ENCODE data around the gene P2RX5.

The P2RX5 gene

GRCh38 chr17:3665834-3666233, 30.1 kb downstream of the P2RX5 start:
- H3K4me3 ChIP-seq (ENCODE audit: low read depth in 1 of 2, low read length in 1 of 2), result no peak overlapping the region
- TF ChIP-seq CTCF (IDR thresholded peaks at IDR 0.05), result no peak

DNA sequence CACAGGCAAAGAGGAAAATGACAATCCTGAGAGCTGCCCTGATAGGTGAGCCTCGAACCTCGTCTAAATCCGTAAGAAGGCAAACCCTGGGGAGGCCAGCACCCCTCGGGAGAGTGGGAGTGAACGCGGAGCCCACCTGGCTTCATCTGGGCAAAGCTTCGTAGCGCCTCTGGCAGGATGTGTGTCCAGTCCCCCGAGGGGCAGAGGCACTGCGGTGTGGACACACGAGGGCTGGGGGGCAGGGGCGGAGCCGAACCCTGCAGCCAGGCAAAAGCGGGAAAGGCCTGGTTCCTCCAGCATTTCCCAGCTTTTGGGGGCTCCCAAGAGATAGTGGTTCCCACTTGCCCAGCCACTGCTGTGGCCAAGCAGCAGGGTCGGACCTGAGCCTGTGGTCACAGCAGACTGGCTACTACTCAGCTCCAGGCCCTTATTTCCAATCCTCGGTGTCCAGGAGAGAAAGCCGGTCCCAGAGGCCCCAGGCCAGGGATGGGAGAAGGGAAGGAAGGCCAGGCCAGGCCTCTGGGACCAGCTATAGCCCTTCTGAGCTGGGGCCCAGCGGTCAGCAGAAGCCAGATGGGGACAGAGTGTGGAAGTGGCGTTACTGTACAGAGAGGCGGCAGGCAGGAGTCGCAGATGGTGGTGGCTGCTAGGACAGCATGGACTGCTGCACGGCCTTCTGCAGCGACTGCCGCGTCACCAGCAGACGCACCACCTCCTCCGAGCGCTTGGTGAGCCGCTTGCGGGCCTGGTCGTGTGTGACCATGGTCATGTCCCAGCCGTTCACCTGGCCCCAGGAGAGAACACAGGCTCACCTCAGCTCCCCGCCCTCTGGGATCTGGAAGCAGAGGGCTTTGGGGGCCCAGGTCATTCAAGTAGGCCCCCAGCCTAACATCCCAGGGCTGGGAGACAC, 32.6 kb downstream of the P2RX5 start:
- Histone ChIP-seq H3K27me3 (no peaks in the 10 kb centered on the region), H3K4me1 (ENCODE audit: control insufficient read depth in 1 of 2, insufficient read depth in 1 of 2, low read depth in 1 of 2, low read length in 1 of 2) (peaks cover 8 to 11% of the 10 kb centered on the region in 2 experiments), H3K36me3 (peaks cover 25% of the 10 kb centered on the region), H3K4me3 (ENCODE audit: low read depth in 1 of 2, low read length in 1 of 2) (no peak overlapping the region), H3K9me3 (no peaks in the 10 kb centered on the region), H3K27ac (no peak overlapping the region)
- no peak for TF ChIP-seq CTCF (IDR thresholded peaks at IDR 0.05)

More at GRCh38 chr17:3665834-3666233, 30.1 kb downstream of the P2RX5 start:
- Histone ChIP-seq H3K36me3 (peaks cover 11% of the 10 kb centered on the region), H3K9me3 (no peaks in the 10 kb centered on the region), H3K27me3 (no peaks in the 10 kb centered on the region), H3K4me1 (ENCODE audit: control insufficient read depth in 1 of 2, insufficient read depth in 1 of 2, low read depth in 1 of 2, low read length in 1 of 2) (peaks cover 15 to 21% of the 10 kb centered on the region in 2 experiments), H3K27ac (no peak overlapping the region)

DNA sequence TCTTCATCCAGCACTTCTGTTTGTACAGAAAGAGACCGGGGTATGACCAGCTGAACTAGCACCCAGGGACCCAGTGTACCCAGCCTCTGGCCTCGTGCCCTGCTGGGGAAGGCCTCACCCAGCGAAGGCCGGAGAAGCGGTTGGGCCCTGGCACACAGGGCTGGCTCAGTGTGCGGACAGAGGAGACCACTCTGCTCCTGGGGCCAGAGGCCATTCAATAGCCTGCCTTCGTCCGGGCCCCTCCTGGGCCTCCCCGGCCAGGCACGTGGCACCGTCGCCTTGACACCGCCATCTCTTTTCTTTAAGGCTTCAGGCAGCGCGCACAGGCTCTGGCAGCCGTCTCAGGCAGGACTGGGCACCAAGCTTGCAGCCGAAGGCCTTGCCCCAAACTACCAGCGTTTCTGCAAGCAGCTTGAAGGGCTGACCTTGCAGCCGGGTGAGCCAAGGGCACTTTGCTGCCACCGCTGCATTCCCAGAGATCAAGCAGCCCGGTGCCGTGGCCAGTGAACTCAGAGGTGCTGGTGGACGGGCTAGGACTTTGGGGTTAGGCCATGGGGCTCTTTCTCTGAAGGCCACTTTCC, 35.6 kb downstream of the P2RX5 start:
- TF ChIP-seq CTCF (IDR thresholded peaks at IDR 0.05), result no peak
- H3K27me3 ChIP-seq, result no peaks in the 10 kb centered on the region
- peaks cover 34% of the 10 kb centered on the region for H3K36me3 ChIP-seq
- H3K9me3 ChIP-seq, result no peaks in the 10 kb centered on the region
- H3K4me3 ChIP-seq (ENCODE audit: low read depth in 1 of 2, low read length in 1 of 2), result no peak overlapping the region
- no peaks in the 10 kb centered on the region for H3K4me1 ChIP-seq (ENCODE audit: control insufficient read depth in 1 of 2, insufficient read depth in 1 of 2, low read depth in 1 of 2, low read length in 1 of 2)
- H3K27ac ChIP-seq, result no peak overlapping the region

- H3K36me3 ChIP-seq, result peaks cover 33% of the 10 kb centered on the region
Measured at GRCh38 chr17:3659541-3660111, 36.3 kb downstream of the P2RX5 start.

More at GRCh38 chr17:3659541-3660111, 36.3 kb downstream of the P2RX5 start:
- Histone ChIP-seq H3K4me3 (ENCODE audit: low read depth in 1 of 2, low read length in 1 of 2) (no peak overlapping the region), H3K27me3 (no peaks in the 10 kb centered on the region), H3K9me3 (no peaks in the 10 kb centered on the region), H3K27ac (no peak overlapping the region), H3K4me1 (ENCODE audit: control insufficient read depth in 1 of 2, insufficient read depth in 1 of 2, low read depth in 1 of 2, low read length in 1 of 2) (no peaks in the 10 kb centered on the region)
- no peak for TF ChIP-seq CTCF (IDR thresholded peaks at IDR 0.05)

Data from neutrophil (primary cell).